SU-DHL-6 (cell line): ENCODE data around the gene SERINC1.

ENCODE experiments used
- H2AFZ ChIP-seq: fragments of 200-600 bp; sonication (generic); 2 replicates; pipeline ENCODE4 v1.6.1; 2014; ENCODE audit warnings: low read depth, mild to moderate bottlenecking, moderate library complexity, mixed read lengths, antibody characterized with exemption, low read length; ENCODE audit not compliant: severe bottlenecking
- H3F3A ChIP-seq: fragments of 200-600 bp; shearing (Covaris generic); 2 replicates; pipeline ENCODE4 v1.6.0; 2016; ENCODE audit warnings: antibody characterized with exemption, mild to moderate bottlenecking; ENCODE audit not compliant: insufficient read depth
- H3K27ac ChIP-seq: fragments of 200-600 bp; sonication (generic); 2 replicates; pipeline ENCODE4 v1.5.1; 2016; ENCODE audit warnings: low read depth, mild to moderate bottlenecking, low read length, moderate library complexity, mixed read lengths
- H3K27me3 ChIP-seq: fragments of 200-600 bp; sonication (generic), shearing (Covaris generic); 2 replicates; pipeline ENCODE4 v1.6.0; 2014; ENCODE audit warnings: mild to moderate bottlenecking, low read length
- H3K36me3 ChIP-seq: fragments of 200-600 bp; sonication (generic); 2 replicates; pipeline ENCODE4 v1.6.1; 2014; ENCODE audit warnings: mild to moderate bottlenecking, low read length, mixed read lengths
- H3K4me2 ChIP-seq: fragments of 300-600, 200-600 bp; shearing (Covaris generic), sonication (generic); 2 replicates; pipeline ENCODE4 v1.6.0; 2014; ENCODE audit warnings: low read length, low read depth, mild to moderate bottlenecking; ENCODE audit not compliant: poor library complexity, severe bottlenecking
- H3K4me3 ChIP-seq: fragments of 200-600 bp; sonication (generic); 2 replicates; pipeline ENCODE4 v1.5.1; 2014; ENCODE audit warnings: antibody characterized with exemption, low read length, mild to moderate bottlenecking, mixed read lengths; ENCODE audit not compliant: insufficient read depth, poor library complexity, severe bottlenecking
- H3K79me2 ChIP-seq: fragments of 200-600 bp; sonication (generic); 2 replicates; pipeline ENCODE4 v1.6.1; 2014; ENCODE audit warnings: mild to moderate bottlenecking, low read length, moderate library complexity; ENCODE audit not compliant: insufficient read depth
- H3K9ac ChIP-seq: fragments of 200-600 bp; sonication (generic); 2 replicates; pipeline ENCODE4 v1.7.0; 2014; ENCODE audit warnings: mild to moderate bottlenecking, low read length
- H3K9me2 ChIP-seq: fragments of 200-600 bp; sonication (generic); replicated peaks from 2 replicates; pipeline ENCODE4 v1.6.1; 2014; ENCODE audit warnings: low read length; ENCODE audit not compliant: insufficient read depth
- H3K9me3 ChIP-seq: fragments of 200-600 bp; sonication (generic); 2 replicates; pipeline ENCODE4 v1.6.1; 2014; ENCODE audit warnings: low read length, mixed read lengths; ENCODE audit not compliant: insufficient read depth
- H4K20me1 ChIP-seq: fragments of 200-600 bp; sonication (generic); 2 replicates; pipeline ENCODE4 v1.6.1; 2014; ENCODE audit warnings: low read depth, mild to moderate bottlenecking, antibody characterized with exemption, low read length, moderate library complexity, mixed read lengths
- EZH2phosphoT487 ChIP-seq: fragments of 200-600 bp; sonication (generic), shearing (Covaris generic); conservative IDR thresholded peaks from 2 replicates; pipeline ENCODE4 v1.6.1; 2018; ENCODE audit warnings: mild to moderate bottlenecking, antibody characterized with exemption, low read length, moderate library complexity, mixed read lengths
- TF ChIP-seq, protein P1 (sequence below): fragments of 200-600 bp; sonication (generic); IDR thresholded peaks from one replicate; pipeline ENCODE4 v1.5.1; 2017; ENCODE audit warnings: antibody characterized with exemption, mild to moderate bottlenecking, low read length, moderate library complexity; ENCODE audit not compliant: insufficient read depth, poor library complexity, severe bottlenecking

Gene SERINC1

DNA sequence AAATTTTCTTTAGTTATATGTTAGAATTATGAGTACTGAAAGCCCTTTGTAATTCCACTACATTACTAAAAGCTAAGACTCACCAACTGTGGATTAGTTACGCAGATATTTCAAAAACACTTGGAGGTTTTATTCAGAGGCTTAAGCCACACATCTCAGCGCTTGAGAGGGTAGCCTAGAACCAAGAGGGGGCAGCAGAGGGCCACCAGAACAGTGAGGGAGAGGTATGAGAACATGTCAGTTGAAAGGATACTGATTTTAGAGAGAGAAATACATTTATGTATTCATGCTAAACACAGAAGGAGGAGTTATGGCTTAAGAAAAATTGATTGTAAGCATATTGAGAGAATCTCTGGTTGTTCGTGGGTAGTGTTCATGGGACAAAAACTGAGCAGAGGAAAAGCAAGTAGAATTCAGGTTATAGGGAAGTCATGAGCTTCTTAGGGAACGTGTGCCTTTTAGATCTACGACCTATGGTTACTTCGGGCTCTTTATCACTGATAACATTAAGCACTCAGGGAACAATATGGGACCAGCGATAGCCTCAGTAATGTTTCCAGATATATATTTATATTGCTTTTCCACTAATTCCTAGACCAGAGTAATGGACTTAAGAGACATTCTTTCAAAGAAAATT is 20.4 kb upstream of the SERINC1 start:
- Histone ChIP-seq H3K27ac (no peak overlapping the region), H3K4me3 (no peak overlapping the region), H4K20me1 (no peaks in the 10 kb centered on the region), H3K9me2 (no peaks in the 10 kb centered on the region), H2AFZ (no peak overlapping the region), H3K27me3 (no peaks in the 10 kb centered on the region), H3K79me2 (no peaks in the 10 kb centered on the region), H3K9ac (no peak overlapping the region), H3K9me3 (no peaks in the 10 kb centered on the region), H3K36me3 (no peaks in the 10 kb centered on the region), H3F3A (no peaks in the 10 kb centered on the region), H3K4me2 (no peak overlapping the region)
- no peak for TF ChIP-seq EZH2phosphoT487
- TF ChIP-seq, protein P1, sequence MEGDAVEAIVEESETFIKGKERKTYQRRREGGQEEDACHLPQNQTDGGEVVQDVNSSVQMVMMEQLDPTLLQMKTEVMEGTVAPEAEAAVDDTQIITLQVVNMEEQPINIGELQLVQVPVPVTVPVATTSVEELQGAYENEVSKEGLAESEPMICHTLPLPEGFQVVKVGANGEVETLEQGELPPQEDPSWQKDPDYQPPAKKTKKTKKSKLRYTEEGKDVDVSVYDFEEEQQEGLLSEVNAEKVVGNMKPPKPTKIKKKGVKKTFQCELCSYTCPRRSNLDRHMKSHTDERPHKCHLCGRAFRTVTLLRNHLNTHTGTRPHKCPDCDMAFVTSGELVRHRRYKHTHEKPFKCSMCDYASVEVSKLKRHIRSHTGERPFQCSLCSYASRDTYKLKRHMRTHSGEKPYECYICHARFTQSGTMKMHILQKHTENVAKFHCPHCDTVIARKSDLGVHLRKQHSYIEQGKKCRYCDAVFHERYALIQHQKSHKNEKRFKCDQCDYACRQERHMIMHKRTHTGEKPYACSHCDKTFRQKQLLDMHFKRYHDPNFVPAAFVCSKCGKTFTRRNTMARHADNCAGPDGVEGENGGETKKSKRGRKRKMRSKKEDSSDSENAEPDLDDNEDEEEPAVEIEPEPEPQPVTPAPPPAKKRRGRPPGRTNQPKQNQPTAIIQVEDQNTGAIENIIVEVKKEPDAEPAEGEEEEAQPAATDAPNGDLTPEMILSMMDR = peak; percentile 86

DNA sequence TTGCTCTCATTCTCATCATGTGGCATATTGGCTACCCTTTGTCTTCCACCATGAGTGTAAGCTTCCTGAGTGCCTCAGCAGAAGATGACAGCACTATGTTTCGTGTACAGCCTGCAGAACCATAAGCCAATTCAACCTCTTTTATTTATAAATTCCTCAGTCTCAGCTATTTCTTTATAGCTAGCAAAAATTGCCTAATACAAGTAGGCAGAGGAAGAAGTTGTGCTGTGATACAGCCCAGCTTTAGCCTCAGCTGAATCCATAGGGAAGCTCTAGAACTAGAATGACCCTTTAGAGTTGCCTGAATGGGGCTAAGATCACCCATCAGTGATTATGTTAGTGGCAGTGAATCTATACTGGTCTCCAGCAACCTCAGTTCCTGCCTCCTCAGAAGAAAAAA is 19.0 kb upstream of the SERINC1 start:
- H3K27ac ChIP-seq = no peak overlapping the region
- H3K27me3 ChIP-seq = no peaks in the 10 kb centered on the region
- TF ChIP-seq, protein P1 = no peak
- TF ChIP-seq EZH2phosphoT487 = no peak
- no peaks in the 10 kb centered on the region for H3K9me2 ChIP-seq
- H4K20me1 ChIP-seq = no peaks in the 10 kb centered on the region
- no peak overlapping the region for H3K4me2 ChIP-seq
- no peaks in the 10 kb centered on the region for H3K9me3 ChIP-seq
- H3F3A ChIP-seq = no peaks in the 10 kb centered on the region
- H3K4me3 ChIP-seq = no peak overlapping the region
- no peak overlapping the region for H3K9ac ChIP-seq
- H3K36me3 ChIP-seq = no peaks in the 10 kb centered on the region
- H3K79me2 ChIP-seq = no peaks in the 10 kb centered on the region
- H2AFZ ChIP-seq = no peak overlapping the region

DNA sequence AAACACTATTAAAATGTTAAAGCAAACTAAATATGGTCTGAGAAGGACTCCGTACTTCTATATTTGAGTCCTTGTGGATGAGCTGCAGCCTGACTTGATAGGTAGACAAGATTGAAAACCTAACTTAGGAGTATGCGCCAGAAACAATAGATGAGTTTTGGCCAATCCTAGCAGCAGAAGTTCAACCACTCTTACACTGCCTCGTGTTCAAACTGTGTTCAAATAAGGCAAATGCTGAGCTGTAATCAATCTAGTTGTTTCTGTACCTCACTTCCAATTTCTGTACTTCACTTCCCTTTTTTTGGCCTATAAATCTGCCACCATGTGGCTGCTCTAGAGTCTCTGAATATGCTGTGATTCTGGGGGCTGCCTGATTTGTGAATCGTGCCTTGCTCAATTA is 13.2 kb upstream of the SERINC1 start:
- Histone ChIP-seq H2AFZ (peak overlapping the region; percentile 37), H3K4me2 (no peak overlapping the region), H3K9ac (no peak overlapping the region), H3K9me2 (no peaks in the 10 kb centered on the region), H3K27me3 (no peaks in the 10 kb centered on the region), H4K20me1 (no peaks in the 10 kb centered on the region), H3K9me3 (no peaks in the 10 kb centered on the region), H3K27ac (no peak overlapping the region), H3F3A (no peaks in the 10 kb centered on the region), H3K36me3 (no peaks in the 10 kb centered on the region), H3K4me3 (no peak overlapping the region), H3K79me2 (no peaks in the 10 kb centered on the region)
- no peak for TF ChIP-seq EZH2phosphoT487
- TF ChIP-seq, protein P1 = peak; percentile 12
